ENCODE data around the gene IPCEF1. TPM values are rescaled to one million over a fixed set of nuclear protein-coding genes. Genes with fewer than 3 reads are reported as not detected.
A peak's percentile ranks its signal among the peaks of the same experiment; 100 is the strongest.

Gene IPCEF1
- total RNA-seq, 1 experiment from 2014 or later, result not detected

DNA sequence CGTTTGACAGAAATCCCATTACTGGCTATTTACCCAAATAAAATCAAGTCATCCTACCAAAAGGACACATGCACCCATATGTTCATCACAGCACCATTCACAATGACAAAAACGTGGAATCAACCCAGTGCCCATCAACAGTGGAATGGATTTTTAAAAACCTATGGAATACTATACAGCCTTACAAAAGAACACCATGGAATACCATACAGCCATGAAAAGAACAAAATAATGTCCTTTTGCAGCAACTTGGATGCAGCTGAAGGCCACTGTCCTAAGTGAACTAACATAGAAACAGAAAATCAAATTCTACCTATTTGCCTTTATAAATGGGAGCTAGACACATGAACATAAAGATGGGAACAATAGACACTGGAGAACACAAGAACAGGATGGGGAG is 17.4 kb upstream of the IPCEF1 start:
- no peak for DNase-seq (ENCODE audit: low spot score)

- DNase-seq (ENCODE audit: low spot score), result no peak
Observed at GRCh38 chr6:154371281-154371680, 14.7 kb upstream of the IPCEF1 start.

DNA sequence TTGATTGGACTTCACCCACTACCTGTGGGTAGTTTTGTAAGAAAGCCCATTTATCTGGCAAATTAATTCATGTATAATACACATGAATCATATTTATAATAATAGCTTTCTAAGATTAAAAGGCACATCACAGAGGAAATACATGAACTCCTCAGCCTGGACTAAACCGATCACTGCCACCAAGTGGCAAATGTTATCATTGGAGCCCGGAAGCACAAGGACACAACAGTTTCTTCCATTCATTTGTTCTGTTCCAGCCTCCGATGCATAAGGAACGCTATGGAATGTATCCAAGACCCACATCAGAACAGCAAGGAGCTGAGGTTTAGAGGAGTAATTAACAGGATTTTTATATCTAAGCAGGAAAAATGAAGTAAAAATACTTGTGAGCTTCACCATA is 13.9 kb upstream of the IPCEF1 start:
- DNase-seq (ENCODE audit: low spot score), result peak; percentile 39

DNA sequence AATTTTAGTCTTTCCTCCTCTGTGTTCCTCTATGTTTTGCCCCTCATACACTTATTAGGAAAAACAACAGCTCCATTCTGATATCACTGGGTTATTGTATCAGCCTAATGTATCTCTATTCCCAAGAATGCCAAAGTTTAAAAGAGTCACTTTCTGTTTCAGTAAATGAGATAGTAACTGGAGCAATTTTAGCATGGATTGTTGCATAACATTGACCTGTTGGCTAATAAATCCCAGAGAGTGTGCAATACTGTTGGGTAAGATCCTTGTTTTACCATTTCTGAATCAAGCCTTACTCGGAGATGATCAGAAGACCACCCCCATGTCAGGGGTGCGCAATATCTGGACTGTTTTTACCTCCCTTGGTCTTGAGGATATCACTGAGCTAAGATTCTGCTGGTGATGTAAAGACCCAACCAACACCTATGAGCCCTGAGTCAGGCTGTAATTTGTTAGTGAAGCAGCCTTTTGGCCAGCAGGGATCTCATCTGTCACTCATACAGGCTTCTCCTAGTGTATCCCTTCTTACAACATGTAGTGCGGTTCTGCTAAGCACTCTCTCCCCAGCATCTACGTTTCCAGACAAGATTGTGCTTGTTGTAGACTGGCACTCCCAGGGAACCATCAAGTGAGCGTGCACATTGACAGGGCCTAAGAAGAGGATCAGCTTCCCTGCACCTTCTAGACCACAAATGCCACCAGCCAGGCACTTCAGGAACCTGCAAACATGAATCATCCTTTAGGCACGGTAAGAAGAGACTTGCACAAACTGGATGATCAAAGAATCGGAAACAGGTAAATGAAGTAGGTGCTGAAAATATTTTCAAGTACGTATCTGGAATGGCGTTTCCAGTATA is 11.5 kb upstream of the IPCEF1 start:
- no peak for DNase-seq (ENCODE audit: low spot score)

GRCh38 chr6:154367336-154367735 is 10.7 kb upstream of the IPCEF1 start:
- no peak for DNase-seq (ENCODE audit: low spot score)

DNA sequence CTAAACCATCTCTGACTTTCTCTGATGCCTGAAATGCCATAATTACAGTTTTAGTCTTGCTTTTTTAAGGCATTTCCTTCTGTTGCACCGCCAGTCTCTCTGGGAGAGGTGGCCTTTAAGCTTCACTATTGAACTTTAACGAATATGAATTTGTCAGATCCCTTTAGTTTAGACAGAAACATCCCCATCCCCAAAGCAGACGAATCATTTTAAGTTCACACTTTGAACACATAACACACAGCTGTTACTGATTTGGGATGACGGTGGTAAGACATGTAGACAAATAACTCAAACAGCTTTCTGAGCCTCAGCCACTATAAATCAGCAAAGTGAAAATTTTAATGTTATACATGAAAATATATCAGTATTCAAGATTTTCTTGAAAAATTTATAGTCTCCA is 7.2 kb upstream of the IPCEF1 start:
- DNase-seq (ENCODE audit: low spot score), result no peak

DNA sequence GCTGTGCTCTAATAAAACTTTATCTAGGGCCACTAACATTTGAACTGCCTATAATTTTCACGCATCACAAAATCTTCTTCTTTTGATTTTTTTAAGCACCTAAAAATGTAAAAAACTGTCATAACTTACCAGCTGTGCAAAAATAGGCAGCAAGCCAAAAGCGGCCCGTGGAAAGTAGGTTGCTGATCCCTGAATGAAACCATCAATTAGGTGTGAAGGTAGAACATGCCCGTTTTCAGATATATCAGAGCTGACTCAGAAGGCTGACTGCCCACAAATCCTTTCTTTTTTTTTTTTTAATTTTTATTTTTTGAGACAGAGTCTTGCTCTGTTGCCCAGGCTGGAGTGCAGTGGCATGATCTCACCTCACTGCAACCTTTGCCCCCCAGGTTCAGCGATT is 4.9 kb upstream of the IPCEF1 start:
- DNase-seq (ENCODE audit: low spot score), result no peak

DNA sequence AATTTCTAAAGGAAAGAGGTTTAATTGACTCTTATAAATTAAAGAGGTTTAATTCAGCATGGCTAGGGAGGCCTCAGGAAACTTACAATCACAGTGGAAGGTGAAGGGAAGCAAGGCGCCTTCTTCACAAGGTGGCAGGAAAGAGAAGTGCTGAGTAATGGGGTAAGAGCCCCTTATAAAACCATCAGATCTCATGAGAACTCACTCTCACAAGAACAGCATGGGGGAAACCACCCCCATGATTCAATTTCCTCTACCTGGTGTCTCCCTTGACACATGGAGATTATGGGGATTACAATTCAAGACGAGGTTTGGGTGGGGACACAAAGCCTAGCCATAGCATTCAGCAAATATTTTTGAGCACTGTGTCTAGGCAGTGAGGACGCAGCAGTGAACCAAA is 3.9 kb upstream of the IPCEF1 start:
- DNase-seq (ENCODE audit: low spot score), result no peak

GRCh38 chr6:154359679-154360078 is 3.1 kb upstream of the IPCEF1 start:
- no peak for DNase-seq (ENCODE audit: low spot score)

DNA sequence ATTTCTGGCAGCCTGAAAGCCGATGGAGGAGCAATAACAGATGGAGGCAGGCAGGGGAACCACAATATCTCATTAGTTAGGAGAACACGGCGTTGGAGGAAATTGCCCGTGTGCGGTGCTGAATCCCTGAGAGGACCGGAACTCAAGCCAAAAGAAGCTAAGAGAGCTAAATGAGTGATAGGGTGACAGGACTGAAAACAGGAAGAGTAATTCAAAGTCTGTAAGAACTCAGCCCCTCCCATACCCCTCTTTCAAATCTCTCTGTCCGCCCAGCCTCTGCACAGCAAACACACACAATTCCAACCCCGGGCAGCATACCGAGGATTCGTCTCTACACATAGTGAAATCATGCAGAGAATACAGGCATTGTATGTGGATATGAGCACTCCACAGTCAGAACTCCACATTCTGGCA is 2.6 kb upstream of the IPCEF1 start:
- no peak for DNase-seq (ENCODE audit: low spot score)

GRCh38 chr6:154358019-154358545 is 1.5 kb upstream of the IPCEF1 start:
- DNase-seq (ENCODE audit: low spot score), result no peak

DNA sequence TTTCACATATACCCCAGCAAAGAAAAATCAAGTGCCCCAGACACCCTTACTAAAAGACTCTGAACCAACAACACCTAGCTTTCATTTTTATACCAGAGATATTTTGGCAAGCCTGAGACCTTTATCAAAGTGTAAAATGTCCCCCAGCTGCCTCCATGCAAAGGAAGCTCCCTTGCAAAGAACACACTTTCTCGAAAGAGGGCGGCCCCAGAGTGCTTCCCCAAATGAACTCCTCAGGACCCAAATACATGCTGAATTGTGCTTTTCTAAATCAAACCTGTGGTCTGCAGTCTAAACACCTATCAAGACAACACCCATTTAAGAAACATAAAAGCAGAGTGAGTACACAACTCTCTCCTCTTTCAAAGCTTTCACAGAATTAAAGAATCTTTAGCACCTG is 490 bp downstream of the IPCEF1 start:
- no peak for DNase-seq (ENCODE audit: low spot score)

DNA sequence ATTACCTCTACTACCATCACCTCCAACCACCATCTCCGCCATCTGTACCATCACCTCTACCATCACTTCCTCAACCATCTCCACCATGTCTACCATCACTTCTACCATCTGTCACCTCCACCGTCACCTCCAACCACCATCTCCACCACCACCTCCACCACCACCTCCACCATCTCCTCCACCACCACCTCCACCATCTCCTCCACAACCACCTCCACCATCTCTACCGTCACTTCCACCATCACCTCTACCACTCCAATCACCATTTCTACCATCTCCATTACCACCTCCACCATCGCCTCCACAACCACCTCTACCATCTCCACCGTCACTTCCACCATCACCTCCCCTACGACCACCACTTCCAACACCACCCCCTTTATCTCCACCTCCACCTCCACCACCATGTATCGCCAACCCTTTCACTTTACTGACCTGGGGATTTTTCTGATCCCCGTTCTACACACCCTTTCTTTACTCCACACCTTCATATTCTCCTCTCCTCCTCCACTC is 2.3 kb downstream of the IPCEF1 start:
- no peak for DNase-seq (ENCODE audit: low spot score)

DNA sequence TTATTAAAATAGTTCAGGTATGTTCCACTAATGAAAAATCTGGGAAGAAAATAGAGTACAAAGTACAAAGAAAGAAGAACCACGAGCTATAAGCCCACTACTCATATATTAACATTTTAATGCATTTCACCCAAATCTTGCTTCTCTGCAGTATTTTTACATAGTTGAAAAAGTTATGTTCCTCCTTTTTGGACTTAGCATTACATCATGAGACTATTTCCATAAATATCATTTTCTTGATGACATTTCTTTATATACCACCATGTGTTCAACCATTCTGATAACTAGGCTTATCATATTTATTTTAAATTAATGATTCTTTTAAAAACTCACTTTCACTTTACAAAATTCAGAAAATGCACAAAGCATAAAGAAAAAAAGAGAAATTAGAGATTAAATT is 3.0 kb downstream of the IPCEF1 start:
- no peak for DNase-seq (ENCODE audit: low spot score)

- no peak for DNase-seq (ENCODE audit: low spot score)
Observed at GRCh38 chr6:154352898-154353585, 3.6 kb downstream of the IPCEF1 start.

DNA sequence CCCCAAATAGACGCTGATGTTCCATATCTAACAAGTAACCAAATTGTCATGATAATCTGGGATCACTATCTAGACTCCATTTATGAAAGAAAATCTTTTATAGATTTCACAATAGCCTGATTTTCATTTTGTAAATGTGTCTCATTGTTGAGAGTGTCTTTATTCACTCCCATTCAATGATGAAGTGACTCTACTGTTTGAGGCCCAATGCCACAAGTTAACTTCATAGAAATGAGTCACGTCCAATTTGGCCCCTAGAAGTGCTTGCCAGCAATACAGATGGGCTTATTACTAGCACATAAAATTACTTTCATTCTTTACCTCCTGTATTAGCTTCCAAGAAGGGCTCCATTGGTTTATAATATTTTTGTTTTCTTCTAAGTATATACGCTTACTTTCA is 6.3 kb downstream of the IPCEF1 start:
- no peak for DNase-seq (ENCODE audit: low spot score)

DNA sequence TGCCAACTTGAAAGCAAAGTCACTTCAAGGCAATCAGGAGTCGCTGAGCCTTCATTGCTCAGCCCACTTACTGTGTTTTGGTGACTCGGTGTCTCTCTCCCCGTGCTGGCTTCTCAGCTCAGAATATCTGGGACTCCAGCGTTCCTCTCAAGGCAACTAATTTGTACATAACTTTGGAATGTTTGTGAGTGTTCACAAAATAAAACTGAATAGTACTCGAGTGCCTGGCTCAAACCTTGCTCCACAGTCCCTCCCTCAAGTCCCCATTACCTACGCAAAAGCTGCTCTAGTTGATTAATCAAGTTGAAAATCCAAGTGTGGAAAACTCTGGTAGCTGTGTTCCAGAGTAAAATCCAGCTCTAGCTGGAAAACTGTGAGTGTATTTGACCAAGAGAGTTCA is 8.6 kb downstream of the IPCEF1 start:
- DNase-seq (ENCODE audit: low spot score), result no peak

- DNase-seq (ENCODE audit: low spot score), result no peak
Observed at GRCh38 chr6:154345811-154346210, 10.8 kb downstream of the IPCEF1 start.

- peak; percentile 73 for DNase-seq (ENCODE audit: low spot score)
Observed at GRCh38 chr6:154343473-154344308, 12.9 kb downstream of the IPCEF1 start.

DNA sequence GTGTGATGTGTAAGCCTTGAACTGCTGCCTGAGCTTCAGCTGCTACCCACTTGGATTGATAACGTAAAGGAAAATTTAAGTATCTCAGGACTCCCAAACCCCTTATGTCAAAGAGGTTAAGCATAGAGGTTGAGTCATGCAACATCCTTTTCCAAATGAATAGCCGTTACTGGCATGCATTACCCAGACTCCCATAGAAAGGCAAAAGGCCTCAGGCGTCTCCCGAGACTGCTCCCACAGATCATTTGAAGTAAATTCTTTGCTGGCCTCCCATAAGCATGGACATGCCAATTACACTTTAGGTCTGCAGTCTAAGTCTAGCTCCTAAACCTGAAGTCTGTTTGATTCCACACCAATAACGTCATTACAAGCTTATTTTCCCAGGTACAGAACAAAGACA is 14.7 kb downstream of the IPCEF1 start:
- no peak for DNase-seq (ENCODE audit: low spot score)

DNA sequence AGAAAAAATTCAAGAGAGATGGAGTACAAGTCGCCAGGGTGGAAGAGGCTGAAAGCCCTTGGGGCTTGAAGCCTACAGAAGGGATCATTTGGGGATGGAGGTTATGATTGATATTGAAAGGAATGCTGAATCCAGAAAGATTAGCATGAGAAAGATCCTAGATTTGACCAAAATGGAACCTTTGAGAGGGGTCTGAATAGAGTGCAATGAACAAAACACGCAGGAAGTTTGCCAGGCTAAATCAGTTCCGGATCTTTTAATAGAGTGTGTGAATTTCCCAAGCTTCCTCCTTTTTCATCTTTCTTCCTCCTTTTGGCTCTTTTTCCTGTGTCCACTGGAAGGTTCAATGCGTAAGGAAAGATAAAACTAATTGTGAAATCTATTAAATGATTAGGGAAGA is 15.3 kb downstream of the IPCEF1 start:
- DNase-seq (ENCODE audit: low spot score), result no peak

All from HT-29 (cell line).